ENCODE measurements around the gene CFDP1. TPM values are rescaled to one million over a fixed set of nuclear protein-coding genes. Genes with fewer than 3 reads are reported as not detected.

Gene CFDP1
- total and polyA plus RNA-seq, 11 donors, result 17.7 to 60.6 (median 25.3) TPM

- Histone ChIP-seq H3K27me3 (no peaks in the 10 kb centered on the region), H3K36me3 (peaks cover 0 to 32% (median 20%) of the 10 kb centered on the region in 9 donors), H3K9me3 (no peaks in the 10 kb centered on the region), H3K4me1 (peaks cover 0 to 29% (median 19%) of the 10 kb centered on the region in 12 donors), H3K27ac (peak overlapping the region in 10 of 12 donors; percentile 30 to 77 (median 56)), H3K4me3 (no peak overlapping the region)
- intact Hi-C loops (cut with DNase I), result no loop called here
- TF ChIP-seq, protein P1, sequence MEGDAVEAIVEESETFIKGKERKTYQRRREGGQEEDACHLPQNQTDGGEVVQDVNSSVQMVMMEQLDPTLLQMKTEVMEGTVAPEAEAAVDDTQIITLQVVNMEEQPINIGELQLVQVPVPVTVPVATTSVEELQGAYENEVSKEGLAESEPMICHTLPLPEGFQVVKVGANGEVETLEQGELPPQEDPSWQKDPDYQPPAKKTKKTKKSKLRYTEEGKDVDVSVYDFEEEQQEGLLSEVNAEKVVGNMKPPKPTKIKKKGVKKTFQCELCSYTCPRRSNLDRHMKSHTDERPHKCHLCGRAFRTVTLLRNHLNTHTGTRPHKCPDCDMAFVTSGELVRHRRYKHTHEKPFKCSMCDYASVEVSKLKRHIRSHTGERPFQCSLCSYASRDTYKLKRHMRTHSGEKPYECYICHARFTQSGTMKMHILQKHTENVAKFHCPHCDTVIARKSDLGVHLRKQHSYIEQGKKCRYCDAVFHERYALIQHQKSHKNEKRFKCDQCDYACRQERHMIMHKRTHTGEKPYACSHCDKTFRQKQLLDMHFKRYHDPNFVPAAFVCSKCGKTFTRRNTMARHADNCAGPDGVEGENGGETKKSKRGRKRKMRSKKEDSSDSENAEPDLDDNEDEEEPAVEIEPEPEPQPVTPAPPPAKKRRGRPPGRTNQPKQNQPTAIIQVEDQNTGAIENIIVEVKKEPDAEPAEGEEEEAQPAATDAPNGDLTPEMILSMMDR (IDR thresholded peaks at IDR 0.05), result no peak
- TF ChIP-seq POLR2A (IDR thresholded peaks at IDR 0.05), result no peak
- peak in 2 of 4 donors; percentile 14 to 31 for ATAC-seq
- DNase-seq, result no peak
- WGBS, 4 donors, result 68 to 86% (median 74%) methylated on average over 7 of the region's 7 CpGs
Measured at GRCh38 chr16:75288181-75288580, 145.1 kb downstream of the CFDP1 start.

DNA sequence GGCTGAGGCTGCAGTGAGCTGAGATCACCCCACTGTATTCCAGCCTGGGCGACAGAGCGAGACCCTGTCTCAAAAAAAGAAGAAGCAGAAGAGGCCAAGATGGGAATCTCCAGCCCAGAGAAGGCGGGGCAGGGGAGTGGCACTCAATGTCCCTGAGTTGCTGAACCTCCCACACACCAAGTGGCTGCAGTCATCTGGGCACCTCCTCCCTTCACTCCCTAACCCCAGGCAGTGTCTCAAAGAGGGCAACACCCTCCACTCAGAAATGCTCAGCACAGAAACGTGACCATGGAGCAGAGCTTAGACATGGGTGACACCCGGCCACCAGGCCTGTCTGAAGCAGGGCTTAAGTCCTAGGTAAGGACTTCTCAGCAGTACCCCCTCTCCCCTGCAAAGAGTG lies 145.6 kb downstream of the CFDP1 start:
- H3K9me3 ChIP-seq, result no peaks in the 10 kb centered on the region
- TF ChIP-seq, protein P1 (IDR thresholded peaks at IDR 0.05), result no peak
- no peak for TF ChIP-seq POLR2A (IDR thresholded peaks at IDR 0.05)
- 83 to 94% (median 88%) methylated on average over 5 of the region's 5 CpGs for WGBS, 4 donors
- peaks cover 0 to 27% (median 15%) of the 10 kb centered on the region in 9 donors for H3K36me3 ChIP-seq
- no peak for DNase-seq
- peak overlapping the region in 1 of 12 donors; percentile 51 for H3K27ac ChIP-seq
- intact Hi-C loops (cut with DNase I), result no loop called here
- peaks cover 0 to 29% (median 19%) of the 10 kb centered on the region in 12 donors for H3K4me1 ChIP-seq
- H3K27me3 ChIP-seq, result no peaks in the 10 kb centered on the region
- peak in 1 of 4 donors; percentile 25 for ATAC-seq
- no peak overlapping the region for H3K4me3 ChIP-seq

DNA sequence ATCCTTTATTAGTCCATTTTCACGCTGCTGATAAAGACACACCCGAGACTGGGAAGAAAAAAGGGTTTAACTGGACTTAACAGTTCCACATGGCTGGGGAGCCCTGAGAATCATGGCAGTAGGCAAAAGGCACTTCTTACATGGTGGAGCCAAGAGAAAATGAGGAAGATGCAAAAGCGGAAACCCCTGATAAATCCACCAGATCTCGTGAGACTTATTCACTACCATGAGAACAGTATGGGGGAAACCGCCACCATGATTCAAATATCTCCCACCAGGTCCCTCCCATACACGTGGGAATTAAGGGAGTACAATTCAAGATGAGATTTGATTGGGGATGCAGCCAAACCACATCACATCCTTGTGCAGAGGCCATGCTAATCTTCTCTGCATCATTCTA lies 146.9 kb downstream of the CFDP1 start:
- WGBS, 4 donors, result 86 to 90% (median 89%) methylated on average over 6 of the region's 6 CpGs
- Histone ChIP-seq H3K9me3 (no peaks in the 10 kb centered on the region), H3K4me1 (peaks cover 0 to 29% (median 19%) of the 10 kb centered on the region in 12 donors), H3K36me3 (peaks cover 0 to 14% (median 2%) of the 10 kb centered on the region in 9 donors), H3K27ac (no peak overlapping the region), H3K4me3 (no peak overlapping the region), H3K27me3 (no peaks in the 10 kb centered on the region)
- ATAC-seq (no peak), DNase-seq (no peak)
- intact Hi-C loops (cut with DNase I), result no loop called here
- TF ChIP-seq, protein P1 (IDR thresholded peaks at IDR 0.05), result no peak
- TF ChIP-seq POLR2A (IDR thresholded peaks at IDR 0.05), result no peak

GRCh38 chr16:75282466-75283281 lies 150.6 kb downstream of the CFDP1 start:
- H3K27me3 ChIP-seq, result peaks cover 0 to 6% (median 0%) of the 10 kb centered on the region in 9 donors
- H3K27ac ChIP-seq, result no peak overlapping the region
- ATAC-seq, result no peak
- H3K4me3 ChIP-seq, result no peak overlapping the region
- WGBS, 4 donors, result 90 to 94% (median 93%) methylated on average over 9 to 11 of the region's 11 CpGs
- TF ChIP-seq, protein P1 (IDR thresholded peaks at IDR 0.05), result no peak
- TF ChIP-seq POLR2A (IDR thresholded peaks at IDR 0.05), result no peak
- no peaks in the 10 kb centered on the region for H3K9me3 ChIP-seq
- intact Hi-C loops (cut with DNase I), result no loop called here
- DNase-seq, result no peak
- peaks cover 0 to 5% (median 0%) of the 10 kb centered on the region in 12 donors for H3K4me1 ChIP-seq
- H3K36me3 ChIP-seq, result no peaks in the 10 kb centered on the region

All from heart left ventricle (tissue), 16 donors.